Retina (tissue), 1 donor: ENCODE measurements around the gene DCAF12.

Source experiments
- DNase-seq: peaks from one replicate; pipeline ENCODE4 v3.0.0-alpha.2; 2016

DCAF12 gene

DNA sequence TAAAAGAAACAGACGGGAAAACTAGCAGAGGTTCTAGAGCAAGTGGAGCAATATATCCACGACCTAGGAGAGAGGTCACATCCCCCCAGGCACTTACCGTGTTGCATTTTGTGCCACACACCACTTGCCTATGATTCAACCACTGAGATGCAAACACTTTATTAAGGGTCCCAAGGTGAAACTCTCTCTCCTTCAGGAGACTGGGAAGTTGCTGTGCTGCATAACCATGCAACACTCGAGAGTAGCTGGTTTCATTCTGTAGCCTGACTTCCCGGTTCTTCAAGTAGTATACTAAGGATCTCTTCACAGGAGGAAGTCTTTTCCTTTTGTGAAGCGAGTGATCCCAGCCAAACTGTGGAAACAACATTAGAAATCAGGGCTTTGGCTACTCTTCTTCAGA, 1.6 kb downstream of the DCAF12 start:
- DNase-seq, result no peak

GRCh38 chr9:34124099-34124498, 2.4 kb downstream of the DCAF12 start:
- DNase-seq, result no peak

DNA sequence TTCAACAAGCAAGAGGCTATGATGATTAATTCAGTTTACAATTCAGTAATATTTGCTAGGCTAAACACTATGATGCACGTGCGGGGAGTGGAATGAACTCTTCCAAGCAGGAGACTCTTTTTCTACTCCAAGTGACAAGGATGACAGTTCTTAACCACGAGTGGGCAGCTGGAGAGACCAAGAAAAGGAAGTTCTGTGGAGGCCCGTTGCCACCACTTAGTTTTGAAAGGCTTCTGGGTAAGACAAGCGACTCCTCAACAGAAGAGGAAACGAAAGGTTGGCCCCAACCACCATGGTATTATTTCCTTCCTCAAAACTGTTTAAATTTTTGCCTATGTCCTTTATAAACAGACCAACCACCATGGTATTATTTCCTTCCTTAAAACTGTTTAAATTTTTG, 2.8 kb downstream of the DCAF12 start:
- no peak for DNase-seq

GRCh38 chr9:34121996-34122395, 4.5 kb downstream of the DCAF12 start:
- DNase-seq, result no peak

GRCh38 chr9:34119713-34120112, 6.8 kb downstream of the DCAF12 start:
- DNase-seq, result no peak

GRCh38 chr9:34114436-34114835, 12.1 kb downstream of the DCAF12 start:
- no peak for DNase-seq

DNA sequence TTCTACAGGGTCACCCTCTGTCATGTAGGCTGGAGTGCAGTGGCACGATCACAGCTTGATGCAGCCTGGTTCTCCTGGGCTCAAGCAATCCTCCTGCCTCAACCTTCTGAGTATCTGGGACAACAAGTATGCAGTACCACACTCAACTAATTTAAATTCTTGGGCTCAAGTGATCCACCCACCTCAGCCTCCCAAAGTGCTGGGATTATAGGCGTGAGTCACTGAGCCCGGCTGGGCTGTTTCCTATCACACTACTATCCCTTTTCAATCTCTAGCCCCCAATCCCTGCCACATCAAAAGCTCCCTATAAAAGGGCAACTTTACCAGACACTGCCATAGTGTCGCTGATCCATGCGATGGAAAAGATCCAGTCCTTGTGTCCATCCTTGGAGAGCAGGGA, 20.4 kb downstream of the DCAF12 start:
- DNase-seq, result no peak

- DNase-seq, result no peak
Measured at GRCh38 chr9:34102796-34103195, 23.7 kb downstream of the DCAF12 start.

DNA sequence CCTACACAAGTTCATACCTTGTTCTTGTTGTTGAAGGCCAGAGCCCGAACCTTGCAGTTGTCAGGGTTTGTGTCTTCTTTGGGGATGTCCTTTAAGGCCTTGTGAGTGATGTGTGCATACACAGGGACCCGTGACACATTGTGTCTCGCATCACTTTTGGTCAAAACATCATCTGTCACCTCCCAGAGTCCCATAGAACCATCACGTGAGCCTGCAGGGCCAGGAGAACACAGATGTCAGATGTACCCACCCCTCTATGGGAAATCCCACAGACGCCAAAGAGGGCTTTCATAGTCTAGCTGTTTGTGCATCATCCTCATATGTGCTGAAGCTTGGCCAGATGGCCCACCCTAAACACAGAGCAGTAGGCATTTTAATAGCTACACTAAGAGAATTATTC, 28.2 kb downstream of the DCAF12 start:
- DNase-seq, result no peak

- DNase-seq, result no peak
Measured at GRCh38 chr9:34097865-34098264, 28.6 kb downstream of the DCAF12 start.

DNA sequence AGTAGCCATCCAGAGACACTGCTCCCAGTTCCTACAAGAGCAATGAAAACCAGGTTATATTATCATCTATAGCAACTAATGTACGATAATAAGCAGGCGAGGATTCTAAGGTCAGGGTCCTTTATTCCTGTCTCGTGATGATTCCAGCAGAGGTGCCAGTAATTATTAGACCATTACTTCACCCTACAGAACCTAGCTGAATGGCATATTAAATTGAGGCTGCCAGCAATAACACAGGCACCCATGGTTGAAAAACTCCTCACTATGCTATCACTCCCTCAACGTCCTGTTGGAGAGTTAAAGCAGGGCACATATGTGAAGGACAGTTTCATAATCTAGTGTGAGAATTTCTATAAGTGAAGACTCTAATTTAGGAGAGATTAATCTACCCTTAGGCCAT, 29.7 kb downstream of the DCAF12 start:
- no peak for DNase-seq

- DNase-seq, result no peak
Measured at GRCh38 chr9:34093578-34093977, 32.9 kb downstream of the DCAF12 start.

GRCh38 chr9:34089311-34089710, 37.2 kb downstream of the DCAF12 start:
- no peak for DNase-seq

- no peak for DNase-seq
Measured at GRCh38 chr9:34087370-34087769, 39.1 kb downstream of the DCAF12 start.

GRCh38 chr9:34086864-34087263, 39.6 kb downstream of the DCAF12 start:
- DNase-seq, result no peak

DNA sequence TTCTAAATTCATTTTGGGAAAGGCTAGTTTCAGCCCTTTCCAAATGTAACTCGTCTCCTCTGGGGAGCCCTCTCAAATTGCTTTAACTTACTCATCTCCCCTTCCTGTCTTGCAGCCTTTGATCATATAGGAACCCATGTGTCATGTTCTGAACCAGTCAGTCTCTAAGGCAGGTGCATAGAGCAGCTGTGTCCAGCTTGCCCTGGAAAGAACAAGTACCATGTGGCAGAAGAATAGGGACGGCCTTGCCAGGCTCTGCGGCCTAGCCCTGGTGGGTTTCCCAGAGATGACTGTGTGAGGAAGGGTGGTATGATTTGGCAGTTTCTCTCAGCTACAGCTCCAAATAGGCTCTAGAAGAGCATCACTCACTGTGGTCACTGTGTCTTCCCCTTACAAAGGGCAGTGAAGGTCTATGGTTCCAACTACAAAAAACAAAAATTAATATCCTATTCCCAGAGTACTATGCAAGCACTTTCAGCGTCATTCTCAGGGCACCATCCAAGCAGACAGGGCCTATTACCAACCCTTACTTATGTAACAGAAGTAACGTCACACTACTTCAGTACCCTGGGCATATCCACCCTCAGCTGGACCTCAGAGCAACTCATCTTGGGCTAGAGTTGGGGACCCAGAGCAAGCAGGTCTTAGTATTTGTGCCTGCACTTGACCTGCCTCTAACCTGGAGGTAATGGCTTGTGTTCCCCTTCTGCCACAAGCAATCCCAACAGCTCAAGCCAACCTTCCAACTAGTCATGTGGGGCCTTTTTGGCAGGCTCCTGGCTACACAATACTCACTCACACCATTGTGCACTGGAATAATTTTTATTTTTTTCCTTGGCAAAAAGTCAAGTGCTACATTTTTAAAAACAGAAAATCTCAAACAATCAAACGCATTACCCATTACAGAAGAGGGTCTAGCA, 40.7 kb downstream of the DCAF12 start:
- DNase-seq, result no peak

GRCh38 chr9:34084562-34084961, 41.9 kb downstream of the DCAF12 start:
- DNase-seq, result no peak

DNA sequence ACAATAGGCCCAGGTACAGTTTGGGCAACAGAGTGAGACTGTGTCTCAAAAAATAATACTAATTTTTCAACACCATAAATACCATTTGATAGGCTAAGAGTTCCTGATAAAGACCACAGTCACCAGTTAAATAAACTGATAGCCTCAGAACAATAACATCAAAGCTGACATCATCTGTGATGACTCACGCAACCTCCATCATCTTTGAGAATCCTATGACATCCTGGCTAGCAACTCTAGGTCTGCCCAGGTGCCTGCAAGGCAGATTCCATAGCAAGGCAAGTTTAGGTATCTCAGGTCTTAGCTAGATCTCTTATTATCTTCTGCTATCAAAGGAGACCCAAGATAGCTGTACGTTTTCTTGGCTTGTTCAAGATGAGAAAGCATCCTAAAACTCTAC, 47.3 kb downstream of the DCAF12 start:
- no peak for DNase-seq

GRCh38 chr9:34072868-34073590, 53.5 kb downstream of the DCAF12 start:
- DNase-seq, result no peak

GRCh38 chr9:34072410-34072809, 54.1 kb downstream of the DCAF12 start:
- no peak for DNase-seq

- no peak for DNase-seq
Measured at GRCh38 chr9:34070606-34071324, 55.7 kb downstream of the DCAF12 start.

DNA sequence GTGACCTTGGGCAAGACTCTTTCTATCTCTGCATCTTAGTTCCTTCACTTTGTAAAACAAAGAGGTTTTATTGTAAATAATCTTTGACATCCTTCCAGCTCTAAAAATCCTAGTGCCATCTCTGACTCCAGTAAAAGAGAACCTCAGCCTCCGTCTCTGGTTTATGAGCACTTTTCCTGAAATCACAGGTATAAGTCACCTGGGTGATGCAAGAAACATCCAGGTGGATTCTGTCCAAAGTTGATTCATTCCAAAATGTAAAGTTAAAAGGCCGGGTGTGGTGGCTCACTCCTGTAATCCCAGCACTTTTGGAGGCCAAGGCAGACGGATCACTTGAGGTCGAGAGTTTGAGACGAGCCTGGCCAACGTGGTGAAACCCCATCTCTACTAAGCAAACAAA, 56.7 kb downstream of the DCAF12 start:
- DNase-seq, result no peak

- DNase-seq, result no peak
Measured at GRCh38 chr9:34065541-34065940, 61.0 kb downstream of the DCAF12 start.

- no peak for DNase-seq
Measured at GRCh38 chr9:34059954-34060353, 66.5 kb downstream of the DCAF12 start.
